GM19035 (cell line): ENCODE measurements around the gene GALNT14.
"Not testable (repeated sequence)": the region's sequence is repeated elsewhere in the genome, so short reads cannot be mapped to it uniquely, and the experiment has no call there.

ENCODE experiments used
- ATAC-seq: cut with Tn5 transposase; IDR thresholded peaks from one replicate; pipeline ENCODE4 v1.9.1; 2021; ENCODE audit not compliant: unreplicated experiment

Gene GALNT14

DNA sequence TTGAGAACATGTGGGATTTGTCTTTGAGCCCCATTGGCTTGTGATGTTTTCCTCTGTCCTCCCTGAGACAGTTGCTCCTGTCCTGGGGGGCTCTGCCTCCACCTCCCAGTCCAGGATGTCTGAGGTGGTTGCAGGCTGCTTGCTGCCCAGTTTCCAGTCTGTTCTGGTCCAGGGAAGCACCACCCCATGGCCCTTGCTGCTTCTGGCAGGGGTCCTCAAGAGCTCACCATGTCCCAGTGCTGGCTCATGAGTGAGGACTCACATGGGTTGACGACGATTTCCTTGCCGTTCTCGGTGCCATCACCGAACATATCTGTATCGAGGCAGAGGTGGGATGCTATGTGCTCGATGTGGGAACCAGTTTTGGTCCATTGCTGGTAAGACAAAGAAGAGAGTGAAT, 227.6 kb downstream of the GALNT14 start:
- no peak for ATAC-seq

- ATAC-seq: not testable (repeated sequence)
These were observed 233.8 kb downstream of the GALNT14 start for GRCh38 chr2:30904437-30904836.

DNA sequence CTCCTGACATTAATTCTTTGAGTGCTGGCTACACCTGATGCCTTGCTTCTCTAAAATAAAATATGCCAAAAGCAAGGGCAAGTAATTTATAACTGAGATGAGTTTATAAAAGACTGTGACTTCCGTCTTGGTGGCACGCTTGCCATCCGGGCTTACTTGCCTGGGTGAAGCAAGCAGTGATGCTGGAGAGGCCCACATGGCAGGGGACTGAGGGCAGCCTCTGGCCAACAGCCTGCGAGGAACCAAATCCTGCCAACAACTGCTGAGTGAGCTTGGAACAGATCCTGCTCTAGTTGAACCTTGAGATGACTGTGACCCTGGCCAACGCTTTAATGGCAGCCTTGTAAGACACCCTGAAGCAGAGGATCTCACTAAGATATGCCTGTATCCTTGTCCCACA, 234.9 kb downstream of the GALNT14 start:
- ATAC-seq: no peak

DNA sequence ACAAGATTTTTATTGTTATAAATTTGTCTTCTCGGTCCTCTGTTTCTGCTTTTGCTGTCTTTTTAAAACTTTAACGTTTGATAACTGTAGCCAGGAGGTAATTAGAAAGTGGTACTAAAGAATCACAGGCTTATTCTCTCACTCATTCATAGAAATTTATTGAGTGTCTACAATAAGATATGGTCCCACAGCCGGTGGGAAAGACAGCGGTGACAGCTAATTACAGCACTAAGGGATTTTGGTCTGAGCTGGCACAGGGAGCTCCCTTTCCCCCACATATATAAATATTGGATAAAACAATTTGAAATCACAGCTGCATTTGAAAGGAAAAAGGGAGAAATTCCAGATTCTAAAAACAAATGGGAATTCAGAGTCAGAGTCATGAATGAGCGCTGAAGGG, 237.9 kb downstream of the GALNT14 start:
- no peak for ATAC-seq

GRCh38 chr2:30899516-30900054, 238.7 kb downstream of the GALNT14 start:
- ATAC-seq: no peak

GRCh38 chr2:30897539-30897938, 240.7 kb downstream of the GALNT14 start:
- no peak for ATAC-seq

DNA sequence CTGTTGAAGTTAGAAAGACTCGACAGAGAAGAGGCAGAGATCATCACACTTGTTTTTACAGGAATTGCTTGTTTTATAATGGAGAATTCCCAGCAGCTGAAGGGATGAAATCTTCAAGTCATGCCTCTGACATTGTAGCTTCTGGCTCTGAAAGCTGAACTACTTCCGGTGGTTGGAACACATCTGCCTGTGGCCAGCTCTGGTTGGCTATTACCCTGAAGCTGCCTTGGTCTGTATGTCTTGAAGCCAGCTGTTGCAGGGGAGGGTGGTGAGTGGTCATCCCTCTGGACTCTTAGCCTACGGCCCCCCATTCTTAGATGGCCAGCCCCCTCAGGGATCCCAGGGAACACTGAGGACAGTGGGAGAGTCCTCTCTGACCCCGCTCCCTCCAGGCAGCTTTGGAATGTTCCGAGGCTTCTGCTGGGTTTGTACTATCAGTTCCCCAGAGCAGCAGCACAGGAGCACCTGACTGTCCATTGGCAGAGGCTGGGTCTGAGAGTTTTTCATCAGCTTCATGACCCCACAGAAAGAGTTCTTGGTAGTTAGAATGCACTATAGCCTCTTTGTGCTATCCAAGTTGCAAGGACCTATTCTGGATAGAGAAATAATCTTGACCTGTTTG, 243.6 kb downstream of the GALNT14 start:
- no peak for ATAC-seq

- no peak for ATAC-seq
These were observed 249.3 kb downstream of the GALNT14 start for GRCh38 chr2:30888852-30889409.

DNA sequence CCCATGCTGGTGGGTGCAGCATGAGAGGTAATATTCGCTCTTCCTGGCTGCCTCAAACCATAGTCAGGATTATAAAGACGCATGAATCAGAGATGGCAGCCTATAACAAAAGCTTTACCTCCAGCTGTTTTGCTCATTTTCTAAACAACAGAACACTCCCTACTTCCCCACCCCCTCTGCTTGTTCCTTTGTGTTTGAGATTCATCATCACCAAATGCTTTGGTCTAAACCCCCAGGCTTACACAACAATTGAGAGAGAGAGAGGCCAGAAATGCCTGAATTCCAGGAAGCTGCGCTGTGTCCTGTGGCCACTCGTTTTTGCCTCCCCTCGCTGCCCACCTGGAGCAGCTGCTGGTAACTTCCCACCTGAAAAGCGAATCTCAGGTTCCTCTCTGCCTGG, 252.2 kb downstream of the GALNT14 start:
- no peak for ATAC-seq

DNA sequence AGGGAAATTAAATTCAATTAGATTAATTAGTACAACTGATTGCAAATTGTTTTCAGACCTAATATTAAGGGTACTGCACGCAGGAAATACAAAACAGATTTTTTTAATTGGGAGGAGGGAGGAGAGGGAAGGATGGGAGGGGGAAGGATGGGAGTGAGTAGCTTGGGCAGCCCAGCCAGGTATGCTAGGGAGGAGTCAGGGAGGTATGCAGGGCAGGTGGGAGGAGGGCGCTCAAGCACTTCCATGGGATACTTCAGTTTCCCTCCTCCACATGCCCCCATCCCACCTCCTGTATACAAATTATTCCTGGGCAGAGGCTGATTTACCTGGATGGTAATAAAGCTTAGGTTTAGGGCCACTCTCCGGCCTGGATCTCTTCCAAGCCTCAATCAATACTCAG, 254.4 kb downstream of the GALNT14 start:
- ATAC-seq: no peak

DNA sequence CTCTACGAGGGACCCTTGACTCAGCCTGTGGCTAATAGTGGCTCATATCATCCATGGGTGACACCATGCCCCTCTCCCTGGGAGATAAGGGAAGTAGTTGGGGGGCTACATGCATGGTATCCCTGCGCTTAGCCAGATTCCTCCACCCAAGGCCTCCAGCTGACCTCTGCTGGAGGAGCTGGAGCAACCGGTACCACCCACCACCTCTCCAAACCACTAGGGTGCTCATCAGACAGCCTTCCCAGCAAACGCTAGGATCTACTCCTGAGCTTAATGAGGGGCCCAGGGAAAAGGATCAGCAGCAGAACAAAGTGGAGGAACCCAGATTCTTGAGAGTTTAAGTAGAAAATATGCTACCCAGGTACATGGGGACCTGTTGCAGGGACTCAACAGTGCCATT, 255.1 kb downstream of the GALNT14 start:
- no peak for ATAC-seq

DNA sequence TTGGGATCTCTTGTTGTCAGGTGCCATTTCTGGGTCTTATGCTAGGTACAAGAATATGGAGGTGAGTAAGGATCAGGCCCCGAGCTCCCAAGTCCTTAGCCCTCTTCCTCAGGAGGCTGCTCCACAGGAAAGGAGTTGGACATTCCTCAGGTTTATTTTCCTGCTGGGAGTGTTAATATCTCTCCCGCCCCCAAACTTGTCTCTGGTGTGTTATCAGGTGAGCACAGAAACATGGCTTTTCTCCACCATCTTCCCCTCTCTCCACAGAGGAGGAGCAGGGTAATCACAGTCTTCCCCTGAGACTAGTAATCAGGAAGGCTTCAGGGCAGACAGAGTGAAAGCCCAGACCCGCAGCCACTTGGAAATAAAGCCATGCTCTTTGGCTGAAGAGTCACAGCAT, 257.7 kb downstream of the GALNT14 start:
- ATAC-seq: no peak

DNA sequence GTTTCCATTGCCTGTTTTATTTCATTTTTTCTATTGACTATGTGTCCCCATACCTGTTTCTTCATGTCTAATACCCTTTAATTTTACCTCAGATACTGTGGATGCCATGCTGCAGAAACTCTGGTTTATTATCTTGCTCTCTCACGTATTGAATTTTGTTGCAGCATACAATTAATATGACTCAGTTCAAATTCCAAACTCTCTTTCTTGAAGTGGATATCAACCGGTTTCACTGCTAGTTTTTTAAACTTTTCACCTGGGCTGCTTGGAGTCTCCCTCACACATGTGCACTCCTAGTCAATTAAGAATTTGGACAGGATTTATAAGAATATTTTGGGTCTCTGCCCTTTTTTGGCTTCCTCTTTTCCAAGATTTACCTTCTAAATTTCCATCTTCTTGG, 260.4 kb downstream of the GALNT14 start:
- no peak for ATAC-seq

DNA sequence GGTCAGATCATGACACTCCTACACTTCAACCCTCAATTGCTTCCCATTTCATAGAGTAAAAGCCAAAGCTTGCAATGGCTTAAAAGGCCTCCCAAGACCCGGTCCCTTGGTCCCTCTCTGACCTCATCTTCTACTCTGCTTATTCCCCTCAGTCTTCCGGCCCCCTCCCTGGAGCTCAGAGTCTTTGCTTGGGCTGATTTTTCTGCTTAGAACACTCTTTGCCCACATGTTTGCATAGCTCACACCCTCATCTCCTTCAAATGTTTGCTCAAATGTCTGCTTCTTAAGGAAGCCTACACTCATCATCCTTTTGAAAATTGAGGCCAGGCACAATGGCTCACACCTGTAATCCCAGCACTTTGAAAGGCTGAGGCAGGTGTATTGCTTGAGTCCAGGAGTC, 265.4 kb downstream of the GALNT14 start:
- no peak for ATAC-seq

- no peak for ATAC-seq
These were observed 266.1 kb downstream of the GALNT14 start for GRCh38 chr2:30871980-30872789.

GRCh38 chr2:30871440-30871839, 266.8 kb downstream of the GALNT14 start:
- ATAC-seq: no peak

- no peak for ATAC-seq
These were observed 268.3 kb downstream of the GALNT14 start for GRCh38 chr2:30869988-30870387.

DNA sequence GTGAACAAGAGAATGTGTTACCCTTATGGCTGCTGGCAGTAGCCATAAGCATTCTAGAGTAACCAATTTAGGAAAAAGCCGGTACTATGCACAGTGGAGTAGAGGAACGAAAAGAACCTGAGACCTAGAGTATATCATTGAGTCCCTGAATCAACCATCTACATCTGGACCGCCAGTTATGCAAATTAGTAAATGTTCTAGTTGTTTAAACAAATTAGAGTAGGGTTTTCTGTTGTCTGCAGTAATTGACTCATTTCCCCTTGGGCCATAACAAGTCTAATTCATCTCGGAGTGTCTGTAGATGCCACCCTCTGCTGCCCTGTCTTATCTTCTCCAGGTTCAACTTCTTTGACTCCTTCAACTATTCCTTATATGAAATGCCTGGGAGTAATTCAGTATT, 270.9 kb downstream of the GALNT14 start:
- peak; percentile 55 for ATAC-seq

DNA sequence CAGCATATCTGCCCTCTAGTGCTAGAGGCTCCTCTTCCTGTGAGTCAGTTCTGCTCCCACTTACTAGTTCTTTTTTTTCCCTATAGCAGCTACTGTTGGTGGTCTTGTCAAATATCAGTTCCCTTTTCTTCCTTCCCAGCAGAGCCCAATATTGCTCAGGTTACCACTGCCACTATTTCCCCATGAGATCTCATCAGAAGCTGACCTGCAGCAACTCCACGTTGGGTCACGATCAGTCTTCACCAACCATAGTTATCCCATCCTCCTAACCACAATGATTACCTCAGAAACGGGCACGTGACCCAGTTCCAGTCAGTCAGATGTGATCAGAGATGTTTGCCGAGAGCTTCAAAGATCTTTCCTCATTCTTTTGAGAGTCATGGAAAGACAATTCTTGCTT, 271.3 kb downstream of the GALNT14 start:
- no peak for ATAC-seq

DNA sequence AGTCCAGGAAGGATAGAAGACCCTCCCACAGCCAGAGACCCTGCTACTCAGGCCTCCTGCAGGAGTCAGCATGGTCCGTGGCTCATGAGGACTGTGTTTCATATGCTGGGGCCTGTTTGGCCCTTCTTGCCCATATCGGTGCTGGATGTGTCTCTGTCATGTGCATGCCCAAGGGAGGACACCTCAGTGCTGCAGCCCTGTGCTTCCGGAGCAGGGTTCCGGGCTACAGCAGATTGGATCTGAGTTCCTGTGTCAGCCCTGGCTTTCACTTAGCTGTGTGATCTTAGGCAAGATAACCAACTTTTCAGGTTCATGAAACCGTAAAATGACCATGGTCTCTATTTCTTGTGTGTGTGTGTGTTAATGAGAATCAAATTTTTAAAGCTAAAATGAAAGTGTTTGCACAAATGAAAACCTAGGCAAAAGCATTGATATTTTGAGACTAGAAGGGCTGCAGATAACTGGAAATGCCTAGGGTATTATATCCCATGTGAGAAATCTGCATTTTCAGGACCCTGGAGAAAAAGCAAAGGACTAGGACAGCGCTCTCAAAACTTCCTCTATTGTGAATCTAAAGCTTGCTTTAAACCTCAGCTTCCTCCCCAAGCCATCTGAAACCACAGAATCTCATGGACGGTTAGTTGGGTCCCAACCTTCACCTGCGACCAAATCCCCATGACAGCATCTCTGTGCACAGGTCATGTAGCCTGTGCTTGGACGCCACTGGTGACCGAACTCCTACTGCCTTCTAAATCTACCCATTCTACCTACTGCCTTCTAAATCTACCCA, 272.2 kb downstream of the GALNT14 start:
- ATAC-seq: no peak

- ATAC-seq: no peak
These were observed 273.0 kb downstream of the GALNT14 start for GRCh38 chr2:30865243-30865642.
